Activated CD8-positive, alpha-beta T cell treated with anti-CD3 and anti-CD28 coated beads, Interleukin-2, amount 10 ng/mL, durations not matched to agents 7 days and 5 days (primary cell): ENCODE measurements around the gene ECHDC1. TPM values are rescaled to one million over a fixed set of nuclear protein-coding genes. Genes with fewer than 3 reads are reported as not detected.

Source experiments
- ATAC-seq: fragments of 150-1000 bp; cut with Tn5 transposase; one replicate; pipeline ENCODE4 v1.10.0; 2021; ENCODE audit warnings: moderate library complexity
- CTCF ChIA-PET: fragments of 350-600 bp; sonication (Branson Sonifier 250); formaldehyde crosslinking; loops from one replicate; lab custom pipeline; 2021; ENCODE audit warnings: antibody characterized with exemption; lab: Charles Lee
- POLR2A ChIA-PET: fragments of 350-600 bp; sonication (Branson Sonifier 250); formaldehyde crosslinking; loops from one replicate; lab custom pipeline; 2021; ENCODE audit warnings: antibody characterized with exemption; lab: Charles Lee
- DNase-seq: peaks from one replicate; pipeline ENCODE4 v3.0.0-alpha.2; 2020
- H3K27ac Mint-ChIP-seq: one replicate; pipeline ENCODE4 v1.8.0; 2021; ENCODE audit warnings: mild to moderate bottlenecking, mixed read lengths
- H3K27me3 Mint-ChIP-seq: one replicate; pipeline ENCODE4 v1.8.0; 2021; ENCODE audit warnings: low read depth, mixed read lengths
- H3K36me3 Mint-ChIP-seq: one replicate; pipeline ENCODE4 v1.8.0; 2021; ENCODE audit warnings: low read depth, mixed read lengths
- H3K4me1 Mint-ChIP-seq: one replicate; pipeline ENCODE4 v1.8.0; 2021; ENCODE audit warnings: low read depth, mixed read lengths
- H3K4me3 Mint-ChIP-seq: one replicate; pipeline ENCODE4 v1.8.0; 2021; ENCODE audit warnings: mild to moderate bottlenecking, mixed read lengths
- H3K9me3 Mint-ChIP-seq: one replicate; pipeline ENCODE4 v1.8.0; 2022; ENCODE audit warnings: mixed read lengths; ENCODE audit not compliant: insufficient read depth
- total RNA-seq, 2 experiments: library from RNA; stranded (reverse); gene quantifications; one replicate each; pipeline ENCODE4 v1.2.3, GENCODE V29; 2021

ECHDC1 gene
- total RNA-seq, 2 experiments from 2014 or later, result 44.0 to 47.1 TPM

DNA sequence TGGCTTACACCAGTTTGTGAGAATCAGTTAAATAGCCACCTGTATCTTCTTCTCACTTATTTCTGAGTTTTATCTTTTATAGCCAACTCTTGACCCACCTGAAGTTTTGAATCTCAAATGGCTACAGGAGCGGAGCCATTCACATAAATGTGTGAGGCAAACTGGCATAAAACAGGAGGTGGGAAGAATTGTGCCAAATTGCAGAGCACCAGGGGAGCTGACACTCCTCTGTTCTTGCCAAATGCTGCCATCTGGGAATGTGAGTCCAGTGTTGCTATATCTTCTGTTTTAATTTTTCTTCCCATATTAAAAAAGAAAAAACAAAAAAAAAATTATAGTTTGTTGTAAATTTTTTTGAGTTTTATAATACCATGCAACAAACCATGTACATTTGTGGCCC, 93.8 kb downstream of the ECHDC1 start:
- H3K27ac Mint-ChIP-seq, result no peak overlapping the region
- H3K4me3 Mint-ChIP-seq, result no peak overlapping the region
- peaks cover 3% of the 10 kb centered on the region for H3K27me3 Mint-ChIP-seq
- ChIA-PET CTCF (no interaction called here), POLR2A (no interaction called here)
- no peaks in the 10 kb centered on the region for H3K9me3 Mint-ChIP-seq
- H3K36me3 Mint-ChIP-seq, result no peaks in the 10 kb centered on the region
- H3K4me1 Mint-ChIP-seq, result no peaks in the 10 kb centered on the region
- DNase-seq (no peak), ATAC-seq (no peak)

DNA sequence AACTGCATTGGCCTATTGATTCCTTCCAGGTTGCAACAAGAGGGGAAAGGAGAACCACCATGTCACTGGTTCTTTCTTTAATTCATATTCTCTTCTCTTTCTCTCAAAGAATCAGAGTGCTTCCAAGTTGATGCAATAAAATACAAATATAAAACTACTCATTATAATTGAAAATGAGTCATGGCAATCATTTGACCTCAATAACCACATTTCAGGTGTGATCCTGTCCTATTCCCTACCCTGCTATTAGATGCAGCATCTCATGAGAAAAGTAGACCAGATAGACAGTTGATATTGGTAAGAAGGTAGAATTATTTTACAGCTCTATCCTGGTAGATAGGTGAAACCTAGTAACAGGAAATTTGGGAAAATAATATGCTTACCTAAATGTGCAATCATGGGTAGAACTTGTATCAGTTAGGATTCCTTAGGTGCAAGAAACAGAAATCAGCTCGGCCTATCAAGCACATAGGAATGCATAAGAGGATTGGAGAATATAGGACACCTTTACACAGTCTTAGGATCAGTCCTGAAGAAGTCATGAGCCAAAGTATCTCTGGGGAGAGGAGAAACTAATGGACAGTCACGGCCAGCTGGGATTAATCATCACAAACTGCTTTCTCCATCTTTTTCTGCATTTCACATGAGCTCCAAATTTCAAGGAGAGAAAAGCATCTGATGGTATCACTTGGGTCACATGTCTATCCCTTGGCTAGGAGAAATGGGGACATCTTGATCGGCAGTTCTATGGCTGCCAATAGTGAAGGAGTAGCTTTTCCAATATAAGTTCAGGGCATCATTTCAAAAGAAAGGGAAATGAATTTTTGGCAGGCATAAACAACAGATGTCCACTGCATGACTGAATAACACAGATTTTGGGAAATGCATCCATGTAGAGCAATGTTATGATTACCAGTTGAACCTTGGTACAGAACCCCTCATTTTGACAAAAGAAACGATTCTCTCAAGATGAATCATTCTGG, 96.0 kb downstream of the ECHDC1 start:
- Mint-ChIP-seq H3K9me3 (no peaks in the 10 kb centered on the region), H3K27me3 (peaks cover 8% of the 10 kb centered on the region), H3K27ac (no peak overlapping the region), H3K4me3 (no peak overlapping the region), H3K36me3 (no peaks in the 10 kb centered on the region), H3K4me1 (no peaks in the 10 kb centered on the region)
- CTCF ChIA-PET, result interaction anchor here (1.4 kb wide), 1 partner anchor 19 kb away, joined by 4 read pairs; the partner anchor contains the start of gene RNF146
- DNase-seq (no peak), ATAC-seq (no peak)
- POLR2A ChIA-PET, result no interaction called here

DNA sequence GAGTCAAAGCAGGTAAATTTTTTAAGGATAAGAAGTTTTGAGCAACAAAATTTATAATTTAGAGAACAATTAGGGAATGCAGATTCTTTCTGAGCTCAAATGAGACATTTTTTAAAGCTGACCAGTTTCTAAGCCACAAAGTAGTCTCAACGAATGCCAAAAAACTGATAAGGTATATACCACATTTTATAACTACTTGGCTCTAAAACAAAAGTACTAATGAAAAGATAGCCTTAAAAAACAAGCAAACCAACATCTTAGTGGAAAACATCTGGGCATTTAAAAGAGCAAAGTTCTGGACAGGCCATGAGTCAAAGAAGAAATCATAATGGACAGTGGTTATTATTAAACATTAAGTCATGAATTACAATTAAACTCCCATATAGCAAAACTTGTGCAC, 99.9 kb downstream of the ECHDC1 start:
- Mint-ChIP-seq H3K36me3 (no peaks in the 10 kb centered on the region), H3K4me1 (no peaks in the 10 kb centered on the region), H3K27me3 (peaks cover 9% of the 10 kb centered on the region), H3K27ac (no peak overlapping the region), H3K4me3 (no peak overlapping the region), H3K9me3 (no peaks in the 10 kb centered on the region)
- ChIA-PET CTCF (interaction anchor here (1.2 kb wide), 1 partner anchor 23 kb away, joined by 4 read pairs; the partner anchor contains the start of gene RNF146), POLR2A (no interaction called here)
- ATAC-seq (no peak), DNase-seq (no peak)

Other genes with a start within 250 kb of the ECHDC1 start
- not detected for gene RSPO3, start 224.9 kb downstream of the ECHDC1 start, total RNA-seq
- gene RNF146, start 76.7 kb downstream of the ECHDC1 start, total RNA-seq, result 10 to 100 TPM; 14.7 to 18.0 TPM
- 1 to 10 TPM; 2.6 to 3.1 TPM for gene KIAA0408, start 115.8 kb upstream of the ECHDC1 start, total RNA-seq
- gene C6orf58, start 233.6 kb upstream of the ECHDC1 start, total RNA-seq, result not detected